Measurements from ENCODE around the gene ZNF385A. TPM values are rescaled to one million over a fixed set of nuclear protein-coding genes. Genes with fewer than 3 reads are reported as not detected.
A peak's percentile ranks its signal among the peaks of the same experiment; 100 is the strongest.

Gene ZNF385A
- total RNA-seq, 1 experiment from 2014 or later, result 5.9 TPM

- H3K4me1 ChIP-seq (ENCODE audit: control insufficient read depth, insufficient read depth, low read length), result peaks cover 2% of the 10 kb centered on the region; the same call in 1 of the 2 replicates
- no peaks in the 10 kb centered on the region for H3K36me3 ChIP-seq (ENCODE audit: control insufficient read depth, insufficient read depth, low read length)
- ATAC-seq (no peak), DNase-seq (ENCODE audit: low read depth, low spot score) (no peak)
- intact Hi-C loops (cut with micrococcal nuclease; ENCODE audit: unreplicated experiment) (no loop called here), in situ Hi-C loops (cut with HindIII; ENCODE audit: low pct_unique_long_range_greater_than_20kb, low sequenced_read_pairs) (no loop called here)
- no peak for TF ChIP-seq POLR2AphosphoS5 (IDR thresholded peaks at IDR 0.05; ENCODE audit: low read depth, low read length)
- no peak for TF ChIP-seq CTCF (IDR thresholded peaks at IDR 0.05)
- TF ChIP-seq REST (IDR thresholded peaks at IDR 0.05; ENCODE audit: insufficient read depth in 1 of 2, low read depth in 2 of 2, low read length in 1 of 2), result no peak
- TF ChIP-seq TCF7L2 (IDR thresholded peaks at IDR 0.05; ENCODE audit: low read depth, low read length), result no peak
- no peak overlapping the region for H3K27ac ChIP-seq (ENCODE audit: low read length)
- CTCF ChIA-PET, result interaction anchor here (0.6 to 2.4 kb wide), 3 partner anchors 9 to 129 kb away, joined by 3 to 10 read pairs (median 8); no protein-coding TSS in a partner anchor
- POLR2A ChIA-PET, result no interaction called here
- H3K9me3 ChIP-seq (ENCODE audit: control insufficient read depth, insufficient read depth, low read depth, low read length), result no peaks in the 10 kb centered on the region
- H3K4me3 ChIP-seq (ENCODE audit: low read depth in 2 of 2, low read length in 2 of 2), result peak overlapping the region in 1 of 2 experiments; percentile 64; a peak in 3 of 4 replicates
- H3K27me3 ChIP-seq (ENCODE audit: control insufficient read depth, insufficient read depth, low read length), result no peaks in the 10 kb centered on the region
- no TSS peak for BruUV-seq (replicated peaks)
Observed at GRCh38 chr12:54377797-54378515, 6.6 kb downstream of the ZNF385A start.

- no peak for TF ChIP-seq SIN3A (IDR thresholded peaks at IDR 0.05; ENCODE audit: borderline replicate concordance, insufficient read depth, low read depth, low read length)
- no peak for TF ChIP-seq REST (IDR thresholded peaks at IDR 0.05; ENCODE audit: insufficient read depth in 1 of 2, low read depth in 2 of 2, low read length in 1 of 2)
- no peak for TF ChIP-seq POLR2AphosphoS5 (IDR thresholded peaks at IDR 0.05; ENCODE audit: low read depth, low read length)
- no peak for TF ChIP-seq CTCF (IDR thresholded peaks at IDR 0.05)
- TF ChIP-seq TCF7L2 (IDR thresholded peaks at IDR 0.05; ENCODE audit: low read depth, low read length), result no peak
- Histone ChIP-seq H3K27me3 (ENCODE audit: control insufficient read depth, insufficient read depth, low read length) (no peaks in the 10 kb centered on the region), H3K4me1 (ENCODE audit: control insufficient read depth, insufficient read depth, low read length) (peaks cover 2% of the 10 kb centered on the region; the same call in 1 of the 2 replicates), H3K4me3 (ENCODE audit: low read depth in 2 of 2, low read length in 2 of 2) (no peak overlapping the region), H3K36me3 (ENCODE audit: control insufficient read depth, insufficient read depth, low read length) (no peaks in the 10 kb centered on the region), H3K9me3 (ENCODE audit: control insufficient read depth, insufficient read depth, low read depth, low read length) (no peaks in the 10 kb centered on the region), H3K27ac (ENCODE audit: low read length) (no peak overlapping the region)
- intact Hi-C loops (cut with micrococcal nuclease; ENCODE audit: unreplicated experiment) (no loop called here), in situ Hi-C loops (cut with HindIII; ENCODE audit: low pct_unique_long_range_greater_than_20kb, low sequenced_read_pairs) (no loop called here)
- ChIA-PET POLR2A (no interaction called here), CTCF (interaction anchor here (0.6 kb wide), 1 partner anchor 31 kb away, joined by 5 read pairs; no protein-coding TSS in a partner anchor)
- DNase-seq (ENCODE audit: low read depth, low spot score) (no peak), ATAC-seq (no peak)
- BruUV-seq (replicated peaks), result no TSS peak
Observed at GRCh38 chr12:54377007-54377406, 7.5 kb downstream of the ZNF385A start.

Measured in Panc1 (cell line).